ENCODE measurements around the gene SLC12A4.
A peak's percentile ranks its signal among the peaks of the same experiment; 100 is the strongest.

The SLC12A4 gene

DNA sequence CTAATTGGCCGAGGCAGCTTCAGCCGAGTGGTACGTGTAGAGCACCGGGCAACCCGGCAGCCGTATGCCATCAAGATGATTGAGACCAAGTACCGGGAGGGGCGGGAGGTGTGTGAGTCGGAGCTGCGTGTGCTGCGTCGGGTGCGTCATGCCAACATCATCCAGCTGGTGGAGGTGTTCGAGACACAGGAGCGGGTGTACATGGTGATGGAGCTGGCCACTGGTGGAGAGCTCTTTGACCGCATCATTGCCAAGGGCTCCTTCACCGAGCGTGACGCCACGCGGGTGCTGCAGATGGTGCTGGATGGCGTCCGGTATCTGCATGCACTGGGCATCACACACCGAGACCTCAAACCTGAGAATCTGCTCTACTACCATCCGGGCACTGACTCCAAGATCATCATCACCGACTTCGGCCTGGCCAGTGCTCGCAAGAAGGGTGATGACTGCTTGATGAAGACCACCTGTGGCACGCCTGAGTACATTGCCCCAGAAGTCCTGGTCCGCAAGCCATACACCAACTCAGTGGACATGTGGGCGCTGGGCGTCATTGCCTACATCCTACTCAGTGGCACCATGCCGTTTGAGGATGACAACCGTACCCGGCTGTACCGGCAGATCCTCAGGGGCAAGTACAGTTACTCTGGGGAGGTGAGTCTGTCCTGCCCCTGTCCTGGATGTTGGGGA lies 59.2 kb downstream of the SLC12A4 start:
- no peak overlapping the region for H3K4me3 ChIP-seq (ENCODE audit: low read depth, low read length)
- no peaks in the 10 kb centered on the region for H3K27me3 ChIP-seq (ENCODE audit: insufficient read depth, low read depth, severe bottlenecking)
- H3K36me3 ChIP-seq: peaks cover 16% of the 10 kb centered on the region
- H3K9me3 ChIP-seq (ENCODE audit: severe bottlenecking): no peaks in the 10 kb centered on the region
- no peak overlapping the region for H3K27ac ChIP-seq
- no peak for DNase-seq
- TF ChIP-seq, protein P1, sequence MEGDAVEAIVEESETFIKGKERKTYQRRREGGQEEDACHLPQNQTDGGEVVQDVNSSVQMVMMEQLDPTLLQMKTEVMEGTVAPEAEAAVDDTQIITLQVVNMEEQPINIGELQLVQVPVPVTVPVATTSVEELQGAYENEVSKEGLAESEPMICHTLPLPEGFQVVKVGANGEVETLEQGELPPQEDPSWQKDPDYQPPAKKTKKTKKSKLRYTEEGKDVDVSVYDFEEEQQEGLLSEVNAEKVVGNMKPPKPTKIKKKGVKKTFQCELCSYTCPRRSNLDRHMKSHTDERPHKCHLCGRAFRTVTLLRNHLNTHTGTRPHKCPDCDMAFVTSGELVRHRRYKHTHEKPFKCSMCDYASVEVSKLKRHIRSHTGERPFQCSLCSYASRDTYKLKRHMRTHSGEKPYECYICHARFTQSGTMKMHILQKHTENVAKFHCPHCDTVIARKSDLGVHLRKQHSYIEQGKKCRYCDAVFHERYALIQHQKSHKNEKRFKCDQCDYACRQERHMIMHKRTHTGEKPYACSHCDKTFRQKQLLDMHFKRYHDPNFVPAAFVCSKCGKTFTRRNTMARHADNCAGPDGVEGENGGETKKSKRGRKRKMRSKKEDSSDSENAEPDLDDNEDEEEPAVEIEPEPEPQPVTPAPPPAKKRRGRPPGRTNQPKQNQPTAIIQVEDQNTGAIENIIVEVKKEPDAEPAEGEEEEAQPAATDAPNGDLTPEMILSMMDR (IDR thresholded peaks at IDR 0.05; ENCODE audit: low read depth, low read length): no peak

DNA sequence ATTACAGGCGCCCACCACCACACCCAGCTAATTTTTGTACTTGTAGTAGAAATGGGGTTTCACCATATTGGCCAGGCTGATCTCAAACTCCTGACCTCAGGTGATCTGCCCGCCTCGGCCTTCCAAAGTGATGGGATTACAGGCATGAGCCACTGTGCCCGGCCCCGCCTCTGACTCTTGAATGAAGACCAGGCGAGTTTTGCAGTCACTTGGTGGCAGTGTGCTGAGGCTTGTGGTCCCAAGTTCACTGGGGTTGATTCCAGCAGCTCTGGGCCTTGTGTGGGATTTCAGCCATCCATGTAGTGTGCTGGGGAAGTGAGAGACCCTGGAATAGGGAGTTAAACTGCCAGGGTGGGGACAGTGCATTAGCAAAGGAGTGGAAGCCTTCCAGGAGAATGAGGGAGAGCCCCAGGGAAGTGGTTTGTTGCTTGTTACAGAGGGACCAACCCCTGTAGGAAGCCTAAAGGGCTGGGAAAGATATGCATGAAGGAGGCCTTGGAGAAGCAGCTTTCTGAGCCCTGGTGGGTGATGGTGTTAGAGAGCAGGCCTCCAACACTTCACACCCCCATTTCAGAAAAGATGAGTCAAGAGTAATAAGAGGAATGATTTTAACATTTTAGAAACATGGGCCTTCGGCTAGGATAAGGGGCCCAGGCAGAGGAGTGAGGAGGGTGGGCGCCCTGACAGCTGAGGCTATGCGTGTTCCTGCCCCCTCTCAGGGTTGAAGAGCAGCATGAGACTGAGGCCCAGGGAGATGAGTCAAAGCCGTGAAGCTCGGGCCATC lies 60.8 kb downstream of the SLC12A4 start:
- H3K27ac ChIP-seq: 0 out of 2 replicates have a peak overlapping the region, but pooled peaks have one; percentile 4
- no peaks in the 10 kb centered on the region for H3K9me3 ChIP-seq (ENCODE audit: severe bottlenecking)
- peak; percentile 82 for DNase-seq
- TF ChIP-seq, protein P1 (IDR thresholded peaks at IDR 0.05; ENCODE audit: low read depth, low read length): peak; percentile 43; the same call in 1 of the 2 replicates
- H3K36me3 ChIP-seq: peaks cover 16% of the 10 kb centered on the region
- H3K27me3 ChIP-seq (ENCODE audit: insufficient read depth, low read depth, severe bottlenecking): no peaks in the 10 kb centered on the region
- H3K4me3 ChIP-seq (ENCODE audit: low read depth, low read length): no peak overlapping the region

DNA sequence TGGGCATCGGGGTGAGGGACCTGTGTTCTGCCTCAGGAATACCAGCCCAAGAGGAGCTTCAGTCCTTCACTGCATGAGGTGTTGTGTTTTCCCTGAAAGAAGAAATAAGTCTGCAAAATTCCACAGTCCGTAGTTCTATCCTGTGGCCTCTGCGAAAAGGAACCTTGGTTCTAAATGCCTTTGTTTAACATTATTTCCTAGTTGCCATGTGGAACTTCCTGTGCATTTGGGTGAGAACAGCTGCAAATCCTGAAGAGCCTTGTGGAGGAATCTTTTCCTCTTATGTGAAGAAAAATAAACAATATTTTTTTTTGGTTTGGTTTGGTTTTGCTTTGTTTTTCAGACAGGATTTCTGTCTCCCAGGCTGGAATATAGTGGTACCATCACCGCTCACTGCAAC lies 65.6 kb downstream of the SLC12A4 start:
- Histone ChIP-seq H3K27ac (no peak overlapping the region), H3K27me3 (ENCODE audit: insufficient read depth, low read depth, severe bottlenecking) (no peaks in the 10 kb centered on the region), H3K4me3 (ENCODE audit: low read depth, low read length) (no peak overlapping the region), H3K36me3 (no peaks in the 10 kb centered on the region; the same call in 1 of the 2 replicates), H3K9me3 (ENCODE audit: severe bottlenecking) (no peaks in the 10 kb centered on the region)
- no peak for DNase-seq
- TF ChIP-seq, protein P1 (IDR thresholded peaks at IDR 0.05; ENCODE audit: low read depth, low read length): no peak

DNA sequence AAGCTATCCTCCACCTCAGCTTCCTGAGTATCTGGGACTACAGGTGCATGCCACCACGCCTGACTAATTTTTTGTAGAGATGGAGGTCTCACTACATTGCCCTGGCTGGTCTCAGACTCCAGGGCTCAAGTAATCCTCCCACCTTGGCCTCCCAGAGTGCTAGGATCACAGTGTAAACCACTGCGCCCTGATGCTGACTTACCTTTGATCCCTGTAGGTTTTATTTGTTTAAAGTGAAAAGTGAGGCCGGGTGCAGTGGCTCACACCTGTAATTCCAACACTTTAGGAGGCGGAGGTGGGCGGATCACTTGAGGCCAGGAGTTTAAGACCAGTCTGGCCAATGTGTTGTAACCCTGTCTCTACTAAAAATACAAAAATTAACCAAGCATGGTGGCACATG lies 66.7 kb downstream of the SLC12A4 start:
- Histone ChIP-seq H3K4me3 (ENCODE audit: low read depth, low read length) (no peak overlapping the region), H3K36me3 (no peaks in the 10 kb centered on the region; the same call in 1 of the 2 replicates), H3K27me3 (ENCODE audit: insufficient read depth, low read depth, severe bottlenecking) (no peaks in the 10 kb centered on the region), H3K27ac (no peak overlapping the region), H3K9me3 (ENCODE audit: severe bottlenecking) (no peaks in the 10 kb centered on the region)
- no peak for DNase-seq
- TF ChIP-seq, protein P1 (IDR thresholded peaks at IDR 0.05; ENCODE audit: low read depth, low read length): no peak

DNA sequence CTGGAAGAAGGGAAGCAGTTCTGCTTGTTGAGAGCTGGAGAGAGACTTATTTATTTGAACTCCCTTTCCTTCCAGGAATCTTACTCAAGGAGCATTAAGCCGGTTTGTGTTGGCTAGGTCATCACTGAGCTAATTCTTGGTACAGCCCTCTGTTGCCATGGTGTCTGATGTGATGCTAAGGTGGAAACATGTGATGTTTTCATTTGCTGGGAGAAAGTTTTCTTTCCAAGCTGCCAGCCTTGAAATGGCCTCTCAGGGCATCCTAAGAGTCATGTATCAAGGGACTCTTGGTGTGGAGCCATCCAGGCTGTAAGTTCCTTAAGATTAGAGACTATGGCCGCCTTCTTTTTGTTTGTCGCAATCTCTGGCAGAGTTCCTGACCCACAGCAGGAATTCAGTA lies 71.2 kb downstream of the SLC12A4 start:
- no peak overlapping the region for H3K27ac ChIP-seq
- H3K27me3 ChIP-seq (ENCODE audit: insufficient read depth, low read depth, severe bottlenecking): no peaks in the 10 kb centered on the region
- H3K36me3 ChIP-seq: no peaks in the 10 kb centered on the region; the same call in 1 of the 2 replicates
- H3K4me3 ChIP-seq (ENCODE audit: low read depth, low read length): no peak overlapping the region
- TF ChIP-seq, protein P1 (IDR thresholded peaks at IDR 0.05; ENCODE audit: low read depth, low read length): no peak
- H3K9me3 ChIP-seq (ENCODE audit: severe bottlenecking): no peaks in the 10 kb centered on the region
- no peak for DNase-seq

All from WERI-Rb-1 (cell line).